ENCODE results near the gene MUSK. TPM values are rescaled to one million over a fixed set of nuclear protein-coding genes. Genes with fewer than 3 reads are reported as not detected.

Gene MUSK
- polyA plus RNA-seq, 2 of the 4 experiments (the other 2 are of a cell fraction), result not detected

GRCh38 chr9:110767559-110768063, 99.0 kb downstream of the MUSK start:
- 0 out of 3 replicates have a peak, but pooled peaks cover 4% of the 10 kb centered on the region for H3K4me1 ChIP-seq
- ChIA-PET CTCF (interaction anchor here (0.9 to 1.2 kb wide), 2 partner anchors 11 to 13 kb away, joined by 3 read pairs; no protein-coding TSS in a partner anchor), POLR2A (no interaction called here)
- WGBS (ENCODE audit: missing lambda C conversion rate), result 85% methylated on average over 6 of the region's 6 CpGs
- no peak overlapping the region for H3K27ac ChIP-seq
- no peak for TF ChIP-seq NR3C1 (IDR thresholded peaks at IDR 0.05)
- TF ChIP-seq CBX2 (IDR thresholded peaks at IDR 0.05; ENCODE audit: borderline replicate concordance, low read depth), result no peak
- TF ChIP-seq BCL3 (IDR thresholded peaks at IDR 0.05), result no peak
- no peak for TF ChIP-seq NPAS2 (CRISPR knock-in tag; IDR thresholded peaks at IDR 0.05; ENCODE audit: borderline replicate concordance)
- no peak for TF ChIP-seq EHMT2 (IDR thresholded peaks at IDR 0.05; ENCODE audit: low read depth)
- TF ChIP-seq JUN (IDR thresholded peaks at IDR 0.05), result no peak
- TF ChIP-seq MAX (IDR thresholded peaks at IDR 0.05), result no peak
- no peak for TF ChIP-seq CHD4 (IDR thresholded peaks at IDR 0.05; ENCODE audit: borderline replicate concordance)
- no peak for TF ChIP-seq SMC3 (IDR thresholded peaks at IDR 0.05)
- no peak for TF ChIP-seq E2F6 (IDR thresholded peaks at IDR 0.05; ENCODE audit: borderline replicate concordance, low read depth)
- TF ChIP-seq HDAC2 (IDR thresholded peaks at IDR 0.05), result no peak
- TF ChIP-seq HEYL (CRISPR knock-in tag; IDR thresholded peaks at IDR 0.05), result no peak
- TF ChIP-seq SREBF2 (IDR thresholded peaks at IDR 0.05), result no peak
- TF ChIP-seq MAFK (IDR thresholded peaks at IDR 0.05; ENCODE audit: partially characterized antibody), result no peak
- TF ChIP-seq TFCP2L1 (CRISPR knock-in tag; IDR thresholded peaks at IDR 0.05), result no peak
- TF ChIP-seq POLR2AphosphoS2 (conservative IDR thresholded peaks at IDR 0.05; ENCODE audit: low read length), result no peak
- no peak for TF ChIP-seq MYC (IDR thresholded peaks at IDR 0.05; ENCODE audit: borderline replicate concordance, low read length)
- TF ChIP-seq PHF8 (IDR thresholded peaks at IDR 0.05; ENCODE audit: borderline replicate concordance, low read depth), result no peak
- H3K4me3 ChIP-seq, result no peak overlapping the region
- H3K9me3 ChIP-seq, result no peaks in the 10 kb centered on the region
- H3K4me2 ChIP-seq, result no peak overlapping the region
- no peak for FAIRE-seq
- no peak for DNase-seq (ENCODE audit: low read depth in 1 of 2, low spot score in 1 of 2)
- no peak for ATAC-seq

GRCh38 chr9:110768886-110769285, 100.3 kb downstream of the MUSK start:
- TF ChIP-seq CBX2 (IDR thresholded peaks at IDR 0.05; ENCODE audit: borderline replicate concordance, low read depth) (no peak), CBX8 (IDR thresholded peaks at IDR 0.05) (no peak), POLR2A (IDR thresholded peaks at IDR 0.05; ENCODE audit: low read length) (no peak), USF2 (IDR thresholded peaks at IDR 0.05) (no peak), ZC3H11A (IDR thresholded peaks at IDR 0.05) (no peak), RCOR1 (IDR thresholded peaks at IDR 0.05; ENCODE audit: low read depth, low read length) (no peak), NFE2L2 (conservative IDR thresholded peaks at IDR 0.05; ENCODE audit: low read length) (no peak)
- Histone ChIP-seq H3K4me2 (no peak overlapping the region), H3K4me3 (no peak overlapping the region), H3K4me1 (0 out of 3 replicates have a peak, but pooled peaks cover under 1% of the 10 kb centered on the region), H3K27ac (no peak overlapping the region), H3K9me3 (no peaks in the 10 kb centered on the region)
- ATAC-seq (no peak), DNase-seq (ENCODE audit: low read depth in 1 of 2, low spot score in 1 of 2) (no peak), FAIRE-seq (no peak)
- WGBS (ENCODE audit: missing lambda C conversion rate), result 61% methylated on average over 2 of the region's 2 CpGs
- CTCF ChIA-PET, result no interaction called here
- POLR2A ChIA-PET, result no interaction called here

- 74% methylated on average over 3 of the region's 3 CpGs for WGBS (ENCODE audit: missing lambda C conversion rate)
- POLR2A ChIA-PET, result no interaction called here
- Histone ChIP-seq H3K4me2 (no peak overlapping the region), H3K4me1 (no peaks in the 10 kb centered on the region), H3K4me3 (no peak overlapping the region), H3K9me3 (no peaks in the 10 kb centered on the region), H3K27ac (no peak overlapping the region)
- DNase-seq (ENCODE audit: low read depth in 1 of 2, low spot score in 1 of 2), result no peak
- CTCF ChIA-PET, result no interaction called here
- TF ChIP-seq POLR2AphosphoS2 (conservative IDR thresholded peaks at IDR 0.05; ENCODE audit: low read length) (no peak), RFX5 (IDR thresholded peaks at IDR 0.05) (no peak), MAZ (IDR thresholded peaks at IDR 0.05; ENCODE audit: borderline replicate concordance, low read depth, low read length) (no peak), HEYL (CRISPR knock-in tag; IDR thresholded peaks at IDR 0.05) (no peak), NR3C1 (IDR thresholded peaks at IDR 0.05) (no peak), NPAS2 (CRISPR knock-in tag; IDR thresholded peaks at IDR 0.05; ENCODE audit: borderline replicate concordance) (no peak), ZC3H11A (IDR thresholded peaks at IDR 0.05) (no peak), GATA3 (IDR thresholded peaks at IDR 0.05; ENCODE audit: borderline replicate concordance) (no peak), CHD4 (IDR thresholded peaks at IDR 0.05; ENCODE audit: borderline replicate concordance) (no peak), EHF (CRISPR knock-in tag; IDR thresholded peaks at IDR 0.05) (no peak), HDAC2 (IDR thresholded peaks at IDR 0.05) (no peak), TP53 (CRISPR knock-in tag; IDR thresholded peaks at IDR 0.05) (no peak), HMGXB4 (CRISPR knock-in tag; IDR thresholded peaks at IDR 0.05; ENCODE audit: borderline replicate concordance) (no peak), PHF8 (IDR thresholded peaks at IDR 0.05; ENCODE audit: borderline replicate concordance, low read depth) (no peak)
- ATAC-seq, result no peak
- FAIRE-seq, result no peak
Measured at GRCh38 chr9:110769667-110770066, 101.1 kb downstream of the MUSK start.
